HG03095 (cell line): Measurements from ENCODE around the gene ADCY4.

Source experiments
- ATAC-seq: cut with Tn5 transposase; IDR thresholded peaks from one replicate; pipeline ENCODE4 v1.9.1; 2021; ENCODE audit warnings: moderate library complexity; ENCODE audit not compliant: unreplicated experiment

Gene ADCY4

GRCh38 chr14:24317141-24317928 lies 17.5 kb downstream of the ADCY4 start:
- ATAC-seq, result no peak

GRCh38 chr14:24316597-24316950 lies 18.3 kb downstream of the ADCY4 start:
- ATAC-seq, result no peak

GRCh38 chr14:24315807-24316596 lies 18.9 kb downstream of the ADCY4 start:
- no peak for ATAC-seq

- ATAC-seq, result no peak
Observed at GRCh38 chr14:24315243-24315806, 19.5 kb downstream of the ADCY4 start.

- ATAC-seq, result no peak
Observed at GRCh38 chr14:24314377-24315193, 20.3 kb downstream of the ADCY4 start.

GRCh38 chr14:24313913-24314312 lies 21.0 kb downstream of the ADCY4 start:
- ATAC-seq, result no peak

- no peak for ATAC-seq
Observed at GRCh38 chr14:24312736-24313507, 21.9 kb downstream of the ADCY4 start.

- no peak for ATAC-seq
Observed at GRCh38 chr14:24311837-24312615, 22.8 kb downstream of the ADCY4 start.

GRCh38 chr14:24310646-24311604 lies 23.9 kb downstream of the ADCY4 start, which contains the start of gene LTB4R:
Gene LTB4R, plus strand, starts transcription at chr14:24311502. Its CDS starts 4,150 bp downstream, at chr14:24315652.
- ATAC-seq, result peak; percentile 70

- ATAC-seq, result no peak
Observed at GRCh38 chr14:24310265-24310645, 24.6 kb downstream of the ADCY4 start.

- no peak for ATAC-seq
Observed at GRCh38 chr14:24309538-24310264, 25.2 kb downstream of the ADCY4 start, which contains the start of gene LTB4R2. Gene LTB4R2, plus strand, starts transcription at chr14:24310140. Its CDS starts 525 bp downstream, at chr14:24310665.

- ATAC-seq, result no peak
Observed at GRCh38 chr14:24308342-24309124, 26.3 kb downstream of the ADCY4 start.

GRCh38 chr14:24307575-24308341 lies 27.1 kb downstream of the ADCY4 start, which contains the start of gene CIDEB:
Gene CIDEB, minus strand, starts transcription at chr14:24307977. Its CDS starts 119 bp downstream, at chr14:24307858.
- ATAC-seq, result no peak

GRCh38 chr14:24307156-24307574 lies 27.7 kb downstream of the ADCY4 start:
- no peak for ATAC-seq

GRCh38 chr14:24304019-24304387 lies 30.9 kb downstream of the ADCY4 start:
- ATAC-seq, result no peak
